GM21528 (cell line): ENCODE data around the gene CATSPERB.
"Not testable (repeated sequence)": the region's sequence is repeated elsewhere in the genome, so short reads cannot be mapped to it uniquely, and the experiment has no call there.

ENCODE experiments used
- ATAC-seq: cut with Tn5 transposase; IDR thresholded peaks from one replicate; pipeline ENCODE4 v1.9.1; 2021; ENCODE audit warnings: mild to moderate bottlenecking, moderate library complexity; ENCODE audit not compliant: unreplicated experiment, low FRiP score

The CATSPERB gene

DNA sequence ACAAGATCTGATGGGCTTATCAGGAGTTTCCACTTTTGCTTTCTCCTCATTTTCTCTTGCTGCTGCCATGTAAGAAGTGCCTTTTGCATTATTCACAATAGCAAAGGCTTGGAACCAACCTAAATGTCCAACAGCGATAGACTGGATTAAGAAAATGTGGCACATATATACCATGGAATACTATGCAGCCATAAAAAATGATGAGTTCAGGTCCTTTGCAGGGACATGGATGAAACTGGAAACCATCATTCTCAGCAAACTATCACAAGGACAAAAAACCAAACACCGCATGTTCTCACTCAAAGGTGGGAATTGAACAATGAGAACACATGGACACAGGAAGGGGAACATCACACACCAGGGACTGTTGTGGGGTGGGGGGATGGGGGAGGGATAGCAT, 137.9 kb downstream of the CATSPERB start:
- not testable (repeated sequence) for ATAC-seq

DNA sequence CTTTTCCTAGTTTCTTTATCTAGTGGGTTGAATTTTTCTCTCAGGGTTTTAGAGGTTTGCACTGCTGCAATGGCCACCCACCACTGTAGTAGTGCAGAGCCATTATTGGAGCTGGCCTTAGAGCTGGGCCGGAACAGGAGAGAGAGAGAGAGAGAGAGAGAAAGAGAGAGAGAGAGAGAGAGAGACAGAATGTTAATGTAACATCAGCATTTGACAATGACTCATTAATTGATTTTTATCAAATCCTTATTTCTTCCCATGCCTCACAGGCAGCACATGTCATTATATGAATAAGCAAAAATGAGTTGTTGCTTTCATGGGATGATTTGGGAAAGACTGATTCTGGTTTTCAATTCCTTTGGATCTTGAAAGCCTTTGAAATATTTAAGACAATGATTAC, 145.5 kb downstream of the CATSPERB start:
- ATAC-seq = no peak

DNA sequence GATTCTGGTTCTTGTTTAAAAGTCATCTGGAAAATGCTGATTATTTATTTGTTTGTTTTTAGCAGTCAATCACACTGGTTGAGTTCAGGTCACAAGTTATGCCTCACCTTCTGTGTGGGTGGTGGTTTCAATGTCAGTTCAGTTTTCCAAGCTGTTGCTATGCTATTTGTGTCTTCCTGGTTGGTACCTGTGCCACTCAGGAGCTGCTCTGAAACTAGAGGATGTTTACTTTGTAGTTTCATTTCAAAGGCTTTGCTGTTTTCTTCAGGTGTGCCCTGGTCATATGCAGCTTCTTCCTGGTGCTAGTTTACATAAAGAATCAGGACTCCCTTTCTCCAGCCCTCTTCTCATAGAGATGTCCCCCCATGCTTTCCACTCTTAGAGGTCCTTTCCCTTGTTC, 146.0 kb downstream of the CATSPERB start:
- ATAC-seq = no peak

DNA sequence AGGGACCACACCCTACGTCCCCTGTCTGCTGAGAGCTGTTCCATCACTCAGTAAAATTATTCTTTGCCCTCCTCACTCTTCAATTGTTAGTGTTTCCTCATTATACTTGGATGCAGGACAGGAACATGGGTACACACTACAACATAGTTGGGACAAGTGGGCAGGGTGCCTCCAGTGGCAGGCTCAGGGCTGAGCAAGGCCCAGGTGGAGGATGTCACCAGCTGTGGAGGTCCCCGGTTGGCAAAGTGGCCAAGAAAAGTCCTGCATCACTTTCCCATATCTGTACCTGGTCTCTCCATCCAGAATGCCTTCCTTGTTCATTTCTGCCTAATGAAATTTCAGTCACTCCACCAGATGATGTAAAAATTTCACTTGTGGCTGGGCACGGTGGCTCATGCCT, 149.1 kb downstream of the CATSPERB start:
- no peak for ATAC-seq

DNA sequence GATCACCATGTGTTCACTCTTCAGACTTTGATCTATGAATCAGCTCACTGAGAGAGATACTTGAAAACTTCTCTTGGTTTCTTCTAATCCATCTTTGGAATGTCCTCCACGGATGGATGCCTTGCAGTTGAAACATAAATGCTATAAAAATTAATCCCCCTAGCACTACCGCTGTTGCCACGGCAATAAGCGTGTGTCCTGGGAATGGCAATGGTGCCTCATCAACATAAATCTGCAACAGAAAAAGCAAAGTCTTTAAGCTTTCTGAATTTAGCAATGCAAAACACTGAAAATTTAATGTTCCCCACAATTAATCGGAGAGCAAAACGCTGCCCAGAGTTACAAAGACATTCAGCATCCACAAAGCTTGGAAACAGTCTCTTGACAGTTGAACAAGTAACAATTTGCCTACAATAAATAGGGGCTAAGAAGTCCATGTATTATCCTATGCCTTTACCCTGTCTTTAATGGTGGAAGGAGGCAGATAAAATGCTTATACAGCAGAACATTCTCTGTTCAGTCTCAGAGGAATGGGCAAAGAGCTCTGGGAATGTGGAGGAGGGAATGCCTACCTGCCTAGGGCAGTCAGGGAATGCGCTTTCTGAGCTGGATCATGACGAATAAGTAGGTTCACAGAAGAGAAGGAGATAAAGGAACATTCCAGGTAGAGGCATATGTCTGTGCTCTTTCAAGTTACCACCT, 150.9 kb downstream of the CATSPERB start:
- no peak for ATAC-seq

DNA sequence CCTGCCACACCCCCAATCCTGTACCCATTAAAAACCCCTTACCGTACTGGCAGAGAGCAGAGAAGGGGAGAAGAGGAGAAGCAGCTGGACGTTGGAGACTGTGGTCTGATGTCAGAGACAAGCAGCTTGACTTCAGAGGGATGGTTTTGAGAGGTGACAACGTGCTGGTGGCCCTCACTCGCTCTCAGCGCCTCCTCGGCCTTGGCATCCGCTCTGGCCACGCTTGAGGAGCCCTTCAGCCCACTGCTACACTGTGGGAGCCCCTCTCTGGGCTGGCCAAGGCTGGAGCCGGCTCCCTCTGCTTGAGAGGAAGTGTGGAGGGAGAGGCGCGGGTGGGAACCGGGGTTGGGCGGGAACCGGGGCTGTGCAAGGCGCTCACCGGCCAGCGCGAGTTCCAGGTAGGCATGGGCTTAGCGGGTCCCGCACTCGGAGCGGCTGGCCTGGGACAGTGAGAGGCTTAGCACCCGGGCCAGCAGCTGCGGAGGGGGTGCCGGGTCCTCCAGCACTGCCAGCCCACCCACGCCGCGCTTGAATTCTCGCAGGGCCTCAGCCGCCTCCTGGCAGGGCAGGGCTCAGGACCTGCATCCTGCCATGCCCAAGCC, 154.2 kb downstream of the CATSPERB start:
- no peak for ATAC-seq

DNA sequence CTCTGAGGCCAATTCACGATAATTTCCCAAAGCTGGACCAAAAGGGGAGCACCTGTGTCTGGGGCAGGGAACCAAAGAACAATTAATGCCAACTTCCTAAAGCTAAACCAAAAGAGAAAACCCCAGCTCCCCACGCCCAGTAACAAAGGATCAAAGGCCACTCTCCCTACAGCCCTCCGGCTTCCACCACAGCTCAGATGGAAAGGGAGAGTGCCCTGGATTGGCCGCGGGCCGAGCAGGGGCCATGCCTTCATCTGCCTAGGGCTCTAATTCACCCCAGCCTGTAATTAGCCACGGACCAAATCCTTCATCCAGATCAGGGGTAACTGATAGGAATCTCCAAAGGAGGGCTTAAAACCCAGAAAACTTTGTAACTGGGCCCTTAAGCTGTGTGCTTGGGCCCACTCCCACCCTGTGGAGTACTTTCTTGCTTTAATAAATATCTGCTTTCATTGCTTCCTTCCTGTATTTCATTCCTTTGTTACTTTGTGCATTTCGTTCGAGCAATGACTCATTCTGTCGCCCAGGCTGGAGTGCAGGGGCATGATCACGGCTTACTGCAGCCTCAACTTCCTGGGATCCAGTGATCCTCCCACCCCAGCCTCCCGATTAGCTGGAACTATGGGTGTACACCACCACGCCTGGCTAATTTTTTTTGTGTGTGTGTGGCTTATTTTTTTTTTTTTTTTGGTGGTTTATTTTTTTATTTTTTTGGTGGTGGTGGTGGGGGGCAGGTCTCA, 156.2 kb downstream of the CATSPERB start:
- ATAC-seq = no peak

DNA sequence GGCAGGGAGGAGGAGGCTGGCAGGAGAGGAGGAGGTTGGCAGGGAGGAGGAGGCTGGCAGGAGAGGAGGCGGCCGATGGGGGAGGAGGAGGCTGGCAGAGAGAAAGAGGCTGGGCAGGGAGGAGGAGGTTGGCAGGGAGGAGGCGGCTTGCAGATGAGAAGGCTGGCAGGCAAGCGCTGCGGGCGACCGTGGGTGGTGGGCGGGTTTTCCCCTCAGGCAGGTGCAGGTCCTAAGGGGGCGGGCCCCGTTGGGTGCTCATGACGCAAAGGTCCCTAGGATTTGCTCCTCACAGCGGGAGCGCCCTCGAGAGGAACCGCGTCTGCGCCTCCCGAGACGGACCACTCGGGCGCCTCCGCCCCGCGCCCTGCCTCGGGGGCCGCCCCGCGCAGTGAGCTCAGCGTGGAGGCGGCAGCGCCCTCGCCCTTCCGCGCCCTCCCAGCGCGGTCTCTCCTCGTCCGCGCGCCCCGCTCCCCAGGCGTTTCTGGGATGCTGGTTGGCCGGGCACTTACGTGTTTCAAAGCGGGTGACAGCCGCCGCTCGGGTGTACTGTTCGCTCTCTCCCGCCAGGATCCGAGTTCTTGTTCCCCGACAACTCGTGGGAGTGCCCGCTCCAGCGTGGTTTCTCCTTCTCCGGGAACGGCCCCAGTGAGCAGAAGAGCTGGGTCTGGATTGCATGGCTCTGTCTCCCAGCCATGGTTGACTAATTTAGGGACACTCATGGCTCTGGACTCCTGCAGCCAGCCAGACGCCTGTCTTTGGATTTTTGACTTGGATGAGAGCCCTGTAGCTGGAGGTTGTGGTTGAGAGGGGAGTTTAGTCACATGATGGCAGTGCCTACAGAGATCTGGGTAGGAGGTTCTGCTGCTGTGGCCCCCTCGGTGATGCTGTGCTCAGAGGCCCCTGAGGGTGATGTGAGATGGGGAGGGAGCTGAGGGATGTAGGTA, 157.7 kb downstream of the CATSPERB start:
- ATAC-seq = no peak

DNA sequence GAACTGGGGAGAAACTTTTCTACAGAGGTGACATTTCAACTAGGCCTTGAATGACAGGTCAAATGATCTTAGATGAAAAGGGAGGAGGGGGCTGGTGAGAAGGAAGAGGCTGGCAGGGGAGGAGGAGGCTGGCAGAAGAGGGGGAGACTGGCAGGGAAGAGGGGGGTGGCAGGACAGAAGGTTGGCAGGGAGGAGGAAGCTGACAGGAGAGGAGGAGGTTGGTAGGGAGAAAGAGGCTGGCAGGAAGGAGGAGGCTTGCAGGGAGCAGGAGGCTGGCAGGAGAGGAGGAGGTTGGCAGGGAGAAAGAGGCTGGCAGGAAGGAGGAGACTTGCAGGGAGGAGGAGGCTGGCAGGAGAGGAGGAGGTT, 158.4 kb downstream of the CATSPERB start:
- no peak for ATAC-seq

DNA sequence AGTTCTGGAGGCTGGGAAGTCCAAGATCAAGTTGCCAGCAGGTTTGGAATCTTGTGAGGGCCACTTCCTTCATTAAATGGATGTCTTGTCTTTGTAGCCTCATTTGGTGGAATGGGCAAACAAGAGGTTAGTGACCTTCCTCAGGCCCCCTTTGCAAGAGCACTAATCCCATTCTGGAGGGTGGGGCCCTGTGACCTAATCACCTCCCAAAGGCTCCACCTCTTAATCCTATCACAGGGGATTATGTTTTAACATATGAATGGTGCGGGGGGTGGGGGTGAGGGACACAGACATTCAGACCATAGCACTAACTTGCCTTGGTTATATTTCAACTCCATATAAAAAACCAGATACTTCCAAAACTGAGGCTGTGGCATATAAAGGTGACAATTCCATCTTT, 161.9 kb downstream of the CATSPERB start:
- ATAC-seq = no peak

DNA sequence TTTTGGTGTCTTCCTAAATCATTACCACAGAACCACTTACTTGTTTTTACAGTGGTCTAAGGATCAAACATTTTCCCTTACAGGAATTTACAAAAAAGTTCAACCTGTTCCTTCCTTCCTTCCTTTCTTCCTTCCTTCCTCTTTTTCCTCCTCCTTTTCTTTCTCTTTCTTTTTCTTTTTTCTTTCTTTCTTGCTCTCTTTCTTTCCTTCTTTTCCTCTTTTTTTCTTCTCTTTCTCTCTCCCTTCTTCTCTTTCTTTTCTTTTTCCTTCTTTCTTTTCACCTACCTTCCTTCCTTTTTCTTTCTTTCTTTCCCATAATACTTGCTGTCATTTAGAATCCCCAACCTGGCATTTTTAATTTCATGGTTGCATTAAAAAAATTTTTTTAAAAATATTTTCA, 162.6 kb downstream of the CATSPERB start:
- no peak for ATAC-seq

DNA sequence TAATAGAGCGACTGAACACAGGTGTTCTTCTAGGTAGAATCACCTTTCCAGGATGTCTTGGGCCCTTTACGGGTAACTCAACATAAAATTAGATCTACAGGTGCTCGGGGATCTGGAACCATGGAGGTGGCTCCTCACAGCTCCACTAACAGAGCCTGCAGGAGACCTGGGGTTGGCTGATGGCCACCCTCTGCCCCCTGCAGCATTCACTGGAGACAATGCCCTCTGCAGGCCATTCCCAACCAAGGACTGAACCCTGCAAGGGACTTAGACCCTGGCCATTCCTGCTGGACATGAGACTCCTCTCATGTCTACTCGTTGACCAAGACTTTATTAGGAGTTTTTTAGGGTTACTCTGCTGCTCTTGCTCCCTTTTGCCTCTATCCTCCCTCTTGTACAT, 163.3 kb downstream of the CATSPERB start:
- no peak for ATAC-seq

DNA sequence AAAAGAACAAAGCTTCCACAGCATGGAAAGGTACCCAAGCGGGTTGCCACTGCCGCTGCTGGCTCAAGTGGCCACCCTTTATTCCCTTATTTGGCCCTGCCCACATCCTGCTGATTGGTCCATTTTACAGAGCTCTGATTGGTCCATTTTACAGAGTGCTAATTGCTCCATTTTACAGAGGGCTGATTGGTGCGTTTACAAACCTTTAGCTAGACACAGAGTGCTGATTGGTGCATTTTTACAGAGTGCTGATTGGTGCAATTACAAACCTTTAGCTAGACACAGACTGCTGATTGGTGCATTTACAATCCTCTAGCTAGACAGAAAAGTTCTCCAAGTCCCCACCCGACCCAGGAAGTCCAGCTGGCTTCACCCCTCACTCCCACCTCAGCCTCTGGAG, 164.1 kb downstream of the CATSPERB start:
- ATAC-seq = not testable (repeated sequence)

DNA sequence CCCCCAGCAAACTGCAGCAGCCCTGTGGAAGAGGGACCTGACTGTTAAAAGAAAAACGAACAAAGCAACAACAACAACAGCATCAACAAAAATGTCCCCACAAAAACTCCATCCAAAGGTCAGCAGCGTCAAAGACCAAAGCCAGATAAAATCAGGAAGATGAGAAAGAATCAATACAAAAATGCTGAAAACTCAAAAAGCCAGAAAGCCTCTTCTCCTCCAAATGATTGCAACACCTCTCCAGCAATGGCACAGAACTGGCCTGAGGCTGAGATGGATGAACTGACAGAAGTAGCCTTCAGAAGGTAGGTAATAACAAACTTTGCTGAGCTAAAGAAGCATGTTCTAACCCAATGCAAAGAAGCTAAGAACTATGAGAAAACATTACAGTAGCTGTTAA, 176.4 kb downstream of the CATSPERB start:
- no peak for ATAC-seq

DNA sequence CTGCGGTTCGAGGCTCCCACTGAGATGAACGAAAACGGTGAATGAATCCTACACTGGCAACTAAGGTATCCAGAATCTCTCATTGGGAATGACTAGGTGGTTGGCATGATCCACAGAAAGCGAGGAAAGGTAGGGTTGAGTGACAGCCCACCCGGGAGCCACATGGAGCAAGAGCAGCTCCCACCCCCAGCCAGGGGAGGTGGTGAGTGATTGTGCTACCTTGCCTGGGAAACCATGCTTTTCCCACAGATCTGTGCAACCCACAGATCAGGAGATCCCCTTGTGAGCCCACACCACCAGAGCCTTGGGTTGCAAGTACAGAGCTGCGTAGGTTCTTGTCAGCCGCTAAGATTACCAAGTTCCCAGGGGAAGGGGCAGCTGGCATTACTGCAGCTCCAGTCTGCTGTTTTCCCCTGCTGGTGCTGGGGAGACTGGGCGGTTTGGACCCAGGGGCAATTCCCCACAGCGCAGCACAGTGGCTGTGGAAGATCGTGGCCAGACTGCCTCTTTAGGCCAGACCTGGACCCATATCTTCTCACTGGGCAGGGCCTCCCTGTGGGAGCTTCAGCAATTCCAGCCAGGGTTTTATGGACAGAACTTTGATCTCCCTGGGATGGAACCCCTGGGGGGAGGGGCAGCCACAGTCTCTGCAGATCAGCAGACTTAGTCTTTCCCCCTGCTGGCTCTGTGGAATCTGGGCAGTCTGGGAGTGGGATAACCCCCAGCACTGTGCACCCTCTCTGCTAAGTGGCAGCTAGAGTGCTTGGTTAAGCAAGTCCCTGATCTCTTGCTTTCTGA, 177.2 kb downstream of the CATSPERB start:
- ATAC-seq = no peak

DNA sequence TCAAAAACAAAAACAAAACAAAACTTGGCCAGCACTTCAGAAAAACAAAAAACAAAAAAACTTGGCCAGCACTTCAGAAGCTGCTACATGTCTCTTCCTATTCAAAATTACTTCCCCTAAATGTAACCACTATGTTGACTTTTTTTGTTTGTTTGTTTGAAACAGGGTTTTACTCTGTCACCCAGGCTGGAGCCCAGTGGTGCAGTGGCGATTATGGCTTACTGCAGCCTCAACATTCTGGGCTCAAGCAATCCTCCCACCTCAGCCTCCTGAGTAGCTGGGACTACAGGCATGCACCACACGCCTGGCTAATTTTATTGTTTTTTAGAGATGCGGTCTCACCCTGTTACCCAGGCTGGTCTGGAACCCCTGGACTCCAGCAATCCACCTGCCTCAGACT, 183.8 kb downstream of the CATSPERB start:
- ATAC-seq = no peak

DNA sequence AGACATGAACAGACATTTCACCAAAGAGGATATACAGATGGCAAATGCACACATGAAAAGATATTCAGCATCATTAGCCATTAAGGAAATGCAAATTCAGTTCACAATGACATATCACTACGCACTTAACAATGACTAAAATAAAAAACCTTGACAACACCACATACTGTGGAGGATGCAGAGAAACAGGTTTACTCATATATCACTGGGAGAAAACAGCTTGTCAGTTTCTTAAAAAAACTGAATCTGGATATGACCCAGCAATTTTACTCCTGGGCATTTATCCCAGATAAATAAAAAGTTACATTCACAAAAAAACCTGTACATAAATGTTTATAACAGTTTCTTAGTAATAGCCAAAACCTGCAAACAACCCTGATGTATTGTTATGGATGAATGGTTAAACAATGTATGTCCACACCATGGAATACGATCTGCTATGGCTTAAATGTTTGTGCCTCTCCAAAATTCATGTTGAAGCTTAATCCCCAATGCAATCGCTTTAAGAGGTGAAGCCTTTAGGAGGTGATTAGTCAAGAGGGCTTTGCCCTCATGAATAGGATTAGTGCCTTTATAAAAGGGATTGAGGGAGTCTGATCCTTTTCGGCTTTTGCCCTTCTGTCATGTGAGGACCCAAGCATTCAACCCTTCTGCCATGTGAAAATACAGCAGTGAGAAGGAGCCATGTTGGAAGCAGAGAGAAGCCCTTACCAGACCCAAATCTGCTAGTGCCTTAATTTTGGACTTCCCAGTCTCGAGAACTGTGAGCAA, 185.8 kb downstream of the CATSPERB start:
- ATAC-seq = no peak

DNA sequence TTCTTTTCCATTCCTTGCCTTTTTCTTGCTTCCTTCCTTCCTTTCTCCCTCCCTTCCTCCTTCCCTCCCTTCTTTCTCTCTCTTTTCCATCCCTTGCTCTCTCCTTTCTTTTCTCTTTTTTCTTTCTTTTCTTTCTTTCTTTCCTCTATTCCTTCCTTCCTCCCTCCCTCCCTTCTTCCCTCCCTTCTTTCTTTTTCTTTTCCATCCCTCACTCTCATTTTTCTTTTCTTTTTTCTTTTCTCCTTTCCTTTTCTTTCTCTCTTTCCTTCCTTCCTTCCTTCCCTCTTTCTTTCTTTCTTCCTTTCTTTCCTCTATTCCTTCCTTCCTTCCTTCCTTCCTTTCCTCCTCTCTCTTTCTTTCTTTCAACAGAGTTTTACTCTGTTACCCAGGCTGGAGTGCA, 186.7 kb downstream of the CATSPERB start:
- no peak for ATAC-seq

DNA sequence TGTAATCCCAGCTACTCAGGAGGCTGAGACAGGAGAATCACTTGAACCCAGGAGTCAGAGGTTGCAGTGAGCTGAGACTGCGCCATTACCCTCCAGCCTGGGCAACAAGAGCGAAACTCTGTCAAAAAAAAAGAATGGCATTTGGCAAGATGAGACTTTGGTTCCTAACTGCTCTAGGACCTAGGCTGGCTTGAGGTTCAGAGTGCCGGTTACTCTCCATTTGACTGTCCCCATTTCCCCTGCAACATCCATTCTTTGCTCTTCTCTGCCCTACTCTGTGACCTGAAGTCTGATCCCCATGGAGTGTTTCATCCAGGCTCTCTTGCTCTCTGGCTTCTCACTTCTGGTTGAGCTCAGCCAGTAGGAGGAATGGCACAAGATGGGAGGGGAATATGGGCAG, 195.6 kb downstream of the CATSPERB start:
- ATAC-seq = no peak
